Neutrophil (primary cell): ENCODE measurements around the gene FUZ.

Source experiments
- H3K27ac ChIP-seq: fragments of 200-600 bp; sonication (generic); 2 replicates; pipeline ENCODE4 v1.5.1; 2016; ENCODE audit warnings: mild to moderate bottlenecking, moderate library complexity
- H3K27me3 ChIP-seq: fragments of 200-600 bp; sonication (generic); 2 replicates; pipeline ENCODE4 v1.6.0; 2016; ENCODE audit warnings: mild to moderate bottlenecking
- H3K36me3 ChIP-seq: fragments of 200-600 bp; sonication (generic); 2 replicates; pipeline ENCODE4 v1.5.1; 2017
- H3K4me1 ChIP-seq, 2 experiments: fragments of 200-600 bp in 1 of 2; sonication (generic) in 1 of 2; 1 replicate in 1 of 2; 2 replicates in 1 of 2; pipeline versions ENCODE4 v1.5.1 to v1.6.1; 2013 to 2016; ENCODE audit warnings: low read depth in 1 of 2, low read length in 1 of 2, mild to moderate bottlenecking in 1 of 2, moderate library complexity in 1 of 2; ENCODE audit not compliant: control insufficient read depth in 1 of 2, insufficient read depth in 1 of 2
- H3K4me3 ChIP-seq, 2 experiments: fragments of 200-600 bp in 1 of 2; sonication (generic) in 1 of 2; 1 replicate in 1 of 2; 2 replicates in 1 of 2; pipeline ENCODE4 v1.5.1; 2013 to 2016; ENCODE audit warnings: low read depth in 1 of 2, low read length in 1 of 2, mild to moderate bottlenecking in 1 of 2, moderate library complexity in 1 of 2
- H3K9me3 ChIP-seq: fragments of 200-600 bp; sonication (generic); 2 replicates; pipeline ENCODE4 v1.5.1; 2016
- TF ChIP-seq, protein P1 (sequence below): fragments of 200-600 bp; sonication (generic); IDR thresholded peaks from 2 replicates; pipeline ENCODE4 v1.5.1; 2016; ENCODE audit warnings: antibody characterized with exemption

FUZ gene

GRCh38 chr19:49812997-49813861 lies at the start of gene FUZ:
Gene FUZ, minus strand, starts transcription at chr19:49813292. Its CDS starts 186 bp downstream, at chr19:49813106.
- Histone ChIP-seq H3K27ac (peak within 1 kb of the TSS; percentile 93), H3K27me3 (no peaks in the 10 kb centered on the region), H3K4me3 (peak within 1 kb of the TSS; percentile 64 to 74), H3K4me1 (peaks cover 36 to 47% of the 10 kb centered on the region in 2 experiments), H3K9me3 (no peaks in the 10 kb centered on the region), H3K36me3 (no peaks in the 10 kb centered on the region)
- TF ChIP-seq, protein P1, sequence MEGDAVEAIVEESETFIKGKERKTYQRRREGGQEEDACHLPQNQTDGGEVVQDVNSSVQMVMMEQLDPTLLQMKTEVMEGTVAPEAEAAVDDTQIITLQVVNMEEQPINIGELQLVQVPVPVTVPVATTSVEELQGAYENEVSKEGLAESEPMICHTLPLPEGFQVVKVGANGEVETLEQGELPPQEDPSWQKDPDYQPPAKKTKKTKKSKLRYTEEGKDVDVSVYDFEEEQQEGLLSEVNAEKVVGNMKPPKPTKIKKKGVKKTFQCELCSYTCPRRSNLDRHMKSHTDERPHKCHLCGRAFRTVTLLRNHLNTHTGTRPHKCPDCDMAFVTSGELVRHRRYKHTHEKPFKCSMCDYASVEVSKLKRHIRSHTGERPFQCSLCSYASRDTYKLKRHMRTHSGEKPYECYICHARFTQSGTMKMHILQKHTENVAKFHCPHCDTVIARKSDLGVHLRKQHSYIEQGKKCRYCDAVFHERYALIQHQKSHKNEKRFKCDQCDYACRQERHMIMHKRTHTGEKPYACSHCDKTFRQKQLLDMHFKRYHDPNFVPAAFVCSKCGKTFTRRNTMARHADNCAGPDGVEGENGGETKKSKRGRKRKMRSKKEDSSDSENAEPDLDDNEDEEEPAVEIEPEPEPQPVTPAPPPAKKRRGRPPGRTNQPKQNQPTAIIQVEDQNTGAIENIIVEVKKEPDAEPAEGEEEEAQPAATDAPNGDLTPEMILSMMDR, result no peak

- TF ChIP-seq, protein P1, result no peak
- H3K9me3 ChIP-seq, result no peaks in the 10 kb centered on the region
- no peak overlapping the region for H3K27ac ChIP-seq
- H3K4me3 ChIP-seq, result no peak overlapping the region
- H3K27me3 ChIP-seq, result no peaks in the 10 kb centered on the region
- H3K36me3 ChIP-seq, result peaks cover 72% of the 10 kb centered on the region
- peaks cover 26 to 27% of the 10 kb centered on the region in 2 experiments for H3K4me1 ChIP-seq
These were observed 49.5 kb upstream of the FUZ start for GRCh38 chr19:49862391-49863253.

- Histone ChIP-seq H3K4me3 (no peak overlapping the region), H3K27me3 (no peaks in the 10 kb centered on the region), H3K27ac (no peak overlapping the region), H3K4me1 (peaks cover 21 to 25% of the 10 kb centered on the region in 2 experiments), H3K36me3 (peaks cover 80% of the 10 kb centered on the region), H3K9me3 (no peaks in the 10 kb centered on the region)
- TF ChIP-seq, protein P1, result no peak
These were observed 48.7 kb upstream of the FUZ start for GRCh38 chr19:49861541-49862378.

DNA sequence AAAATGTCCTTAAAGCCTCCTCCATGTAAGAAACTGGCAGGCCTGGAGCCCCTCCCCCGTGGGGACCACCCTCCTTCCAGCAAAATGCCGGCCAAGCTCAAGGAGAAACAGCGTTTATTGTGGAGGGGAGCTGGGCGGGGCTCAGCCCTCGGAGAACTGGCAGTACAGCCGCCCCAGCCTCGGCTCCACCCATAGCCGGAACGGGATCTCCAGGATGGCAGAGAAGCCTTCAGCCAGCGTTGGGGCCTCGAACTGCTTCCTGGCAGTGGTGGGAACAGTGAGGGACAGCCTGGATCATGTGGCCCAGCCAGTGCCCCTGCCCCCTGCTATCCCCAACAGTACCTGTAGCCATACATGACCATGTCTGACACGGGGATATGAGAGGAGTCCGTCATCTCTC lies 48.0 kb upstream of the FUZ start:
- Histone ChIP-seq H3K36me3 (peaks cover 87% of the 10 kb centered on the region), H3K27ac (no peak overlapping the region)

More for the DNA sequence above, 48.0 kb upstream of the FUZ start:
- Histone ChIP-seq H3K27me3 (no peaks in the 10 kb centered on the region), H3K9me3 (no peaks in the 10 kb centered on the region), H3K4me3 (no peak overlapping the region), H3K4me1 (peaks cover 14 to 18% of the 10 kb centered on the region in 2 experiments)
- TF ChIP-seq, protein P1, result no peak
